Measurements from ENCODE around the gene LTBP1. TPM values are rescaled to one million over a fixed set of nuclear protein-coding genes. Genes with fewer than 3 reads are reported as not detected.

Gene LTBP1
- total RNA-seq, 4 donors from 2014 or later, result 15.8 to 56.7 (median 28.3) TPM

GRCh38 chr2:33302348-33302747 is 355.6 kb downstream of the LTBP1 start:
- H3K27ac ChIP-seq, result no peak overlapping the region
- H3K9me3 ChIP-seq, result no peaks in the 10 kb centered on the region
- in situ Hi-C loops (cut with MboI; ENCODE audit: low pct_ligation_motif_present in 1 of 4, low pct_unique_long_range_greater_than_20kb in 1 of 4, low sequenced_read_pairs in 3 of 4) (no loop called here), intact Hi-C loops (cut with DNase I; ENCODE audit: low total_unique reads) (no loop called here)
- H3K4me1 ChIP-seq, result peaks cover 0 to 12% (median under 1%) of the 10 kb centered on the region in 4 donors
- no peaks in the 10 kb centered on the region for H3K27me3 ChIP-seq
- 27% methylated on average over 2 of the region's 2 CpGs; no CpG with 5 or more reads in 1 of the 2 donors for WGBS, 2 donors (ENCODE audit: low coverage in 1 of 2)
- TF ChIP-seq POLR2AphosphoS5 (IDR thresholded peaks at IDR 0.05) (no peak), POLR2A (IDR thresholded peaks at IDR 0.05) (no peak), EP300 (IDR thresholded peaks at IDR 0.05; ENCODE audit: low read depth) (no peak), CTCF (IDR thresholded peaks at IDR 0.05) (no peak)
- DNase-seq, result no peak
- no peaks in the 10 kb centered on the region for H3K36me3 ChIP-seq
- no peak overlapping the region for H3K4me3 ChIP-seq

GRCh38 chr2:33304032-33304864 is 357.5 kb downstream of the LTBP1 start:
- H3K27me3 ChIP-seq, result no peaks in the 10 kb centered on the region
- in situ Hi-C loops (cut with MboI; ENCODE audit: low pct_ligation_motif_present in 1 of 4, low pct_unique_long_range_greater_than_20kb in 1 of 4, low sequenced_read_pairs in 3 of 4) (no loop called here), intact Hi-C loops (cut with DNase I; ENCODE audit: low total_unique reads) (no loop called here)
- peak overlapping the region; percentile 24 to 52 (median 36) for H3K27ac ChIP-seq
- H3K9me3 ChIP-seq, result no peaks in the 10 kb centered on the region
- no peaks in the 10 kb centered on the region for H3K36me3 ChIP-seq
- H3K4me3 ChIP-seq, result no peak overlapping the region
- DNase-seq, result no peak
- WGBS, 2 donors (ENCODE audit: low coverage in 1 of 2), result 53% methylated on average over 10 of the region's 10 CpGs
- TF ChIP-seq CTCF (IDR thresholded peaks at IDR 0.05) (no peak), POLR2A (IDR thresholded peaks at IDR 0.05) (no peak), POLR2AphosphoS5 (IDR thresholded peaks at IDR 0.05) (no peak), EP300 (IDR thresholded peaks at IDR 0.05; ENCODE audit: low read depth) (no peak)
- H3K4me1 ChIP-seq, result peaks cover 0 to 17% (median 5%) of the 10 kb centered on the region in 4 donors

- H3K27ac ChIP-seq, result no peak overlapping the region
- 46 to 60% methylated on average over 9 of the region's 9 CpGs for WGBS, 2 donors (ENCODE audit: low coverage in 1 of 2)
- DNase-seq, result no peak
Measured at GRCh38 chr2:33307659-33308270, 361.0 kb downstream of the LTBP1 start.

More at GRCh38 chr2:33307659-33308270, 361.0 kb downstream of the LTBP1 start:
- intact Hi-C loops (cut with DNase I; ENCODE audit: low total_unique reads), result no loop called here
- Histone ChIP-seq H3K4me3 (no peak overlapping the region), H3K27me3 (no peaks in the 10 kb centered on the region), H3K36me3 (no peaks in the 10 kb centered on the region), H3K9me3 (no peaks in the 10 kb centered on the region), H3K4me1 (peaks cover 0 to 17% (median 5%) of the 10 kb centered on the region in 4 donors)
- TF ChIP-seq CTCF (IDR thresholded peaks at IDR 0.05), result no peak
- TF ChIP-seq POLR2A (IDR thresholded peaks at IDR 0.05), result no peak
- TF ChIP-seq POLR2AphosphoS5 (IDR thresholded peaks at IDR 0.05), result no peak
- no peak for TF ChIP-seq EP300 (IDR thresholded peaks at IDR 0.05; ENCODE audit: low read depth)
- in situ Hi-C loops (cut with MboI; ENCODE audit: low pct_ligation_motif_present in 1 of 4, low pct_unique_long_range_greater_than_20kb in 1 of 4, low sequenced_read_pairs in 3 of 4), result no loop called here

All from transverse colon (tissue), 4 donors.